IMR-90 (cell line): ENCODE measurements around the gene MEF2C. TPM values are rescaled to one million over a fixed set of nuclear protein-coding genes. Genes with fewer than 3 reads are reported as not detected.

ENCODE experiments used
- ATAC-seq: fragments of 200-7000 bp; cut with Tn5 transposase; 2 replicates; pipeline ENCODE4 v1.9.1; 2020; ENCODE audit warnings: low read depth, mild to moderate bottlenecking, moderate library complexity
- BruUV-seq: library from RNA; stranded (reverse); fragments of 400-500 nt; replicated peaks from 2 replicates; lab custom pipeline; 2021; lab: Mats Ljungman, UMichigan
- CTCF ChIA-PET: fragments of 300-600 bp; formaldehyde crosslinking; extraction: SDS; loops from one replicate; lab custom pipeline; 2021; ENCODE audit warnings: antibody characterized with exemption; lab: Yijun Ruan, JAX
- POLR2A ChIA-PET: fragments of 300-600 bp; sonication (Branson Sonifier 250); formaldehyde crosslinking; loops from one replicate; lab custom pipeline; 2022; ENCODE audit warnings: antibody characterized with exemption; ENCODE audit not compliant: unreplicated experiment; lab: Charles Lee
- DNase-seq: peaks from one replicate; pipeline ENCODE4 v3.0.0; 2013
- H2AFZ ChIP-seq: replicated peaks from 2 replicates; pipeline ENCODE3; 2013; ENCODE audit warnings: low read length, mild to moderate bottlenecking; ENCODE audit not compliant: poor library complexity
- H2AK5ac ChIP-seq: 2 replicates; pipeline ENCODE4 v1.6.1; 2013; ENCODE audit warnings: low read depth, low read length, inconsistent platforms
- H2AK9ac ChIP-seq: replicated peaks from 2 replicates; pipeline ENCODE3; 2013; ENCODE audit warnings: mild to moderate bottlenecking, low read depth, low read length, moderate library complexity; ENCODE audit not compliant: poor library complexity
- H2BK120ac ChIP-seq: 2 replicates; pipeline ENCODE4 v1.6.1; 2013; ENCODE audit warnings: low read depth, low read length, inconsistent platforms
- H2BK15ac ChIP-seq: 3 replicates; pipeline ENCODE4 v1.6.1; 2013; ENCODE audit warnings: low read depth, low read length, inconsistent platforms
- H2BK20ac ChIP-seq: 2 replicates; pipeline ENCODE4 v1.6.1; 2013; ENCODE audit warnings: low read depth, mild to moderate bottlenecking, inconsistent platforms, low read length, moderate library complexity
- H2BK5ac ChIP-seq: 2 replicates; pipeline ENCODE4 v1.6.1; 2013; ENCODE audit warnings: mild to moderate bottlenecking, low read depth, low read length, inconsistent platforms; ENCODE audit not compliant: poor library complexity, severe bottlenecking
- H3K14ac ChIP-seq: replicated peaks from 2 replicates; pipeline ENCODE4 v1.6.1; 2013; ENCODE audit warnings: low read depth, low read length, inconsistent platforms
- H3K18ac ChIP-seq: 2 replicates; pipeline ENCODE4 v1.6.1; 2013; ENCODE audit warnings: low read depth, low read length, control low read depth
- H3K23ac ChIP-seq: 2 replicates; pipeline ENCODE4 v1.6.1; 2013; ENCODE audit warnings: low read depth, low read length, inconsistent platforms
- H3K27ac ChIP-seq: 2 replicates; pipeline ENCODE4 v1.5.1; 2013; ENCODE audit warnings: mild to moderate bottlenecking, control low read depth, low read length; ENCODE audit not compliant: insufficient read depth
- H3K27me3 ChIP-seq: 2 replicates; pipeline ENCODE4 v1.6.1; 2013; ENCODE audit warnings: low read length; ENCODE audit not compliant: control insufficient read depth, insufficient read depth
- H3K36me3 ChIP-seq: 2 replicates; pipeline ENCODE4 v1.6.1; 2013; ENCODE audit warnings: low read length, mixed read lengths; ENCODE audit not compliant: control insufficient read depth, insufficient read depth
- H3K4ac ChIP-seq: 2 replicates; pipeline ENCODE4 v1.6.1; 2013; ENCODE audit warnings: low read depth, low read length, inconsistent platforms
- H3K4me1 ChIP-seq: 2 replicates; pipeline ENCODE4 v1.6.1; 2013; ENCODE audit warnings: low read length, mixed read lengths; ENCODE audit not compliant: control insufficient read depth, insufficient read depth
- H3K4me2 ChIP-seq: 2 replicates; pipeline ENCODE4 v1.6.1; 2013; ENCODE audit warnings: low read depth, mild to moderate bottlenecking, control low read depth, low read length, moderate library complexity
- H3K4me3 ChIP-seq: 2 replicates; pipeline ENCODE4 v1.5.1; 2013; ENCODE audit warnings: low read depth, mild to moderate bottlenecking, control low read depth, low read length, moderate library complexity; ENCODE audit not compliant: insufficient read depth
- H3K56ac ChIP-seq: 2 replicates; pipeline ENCODE4 v1.6.1; 2013; ENCODE audit warnings: low read length, inconsistent platforms; ENCODE audit not compliant: insufficient read depth; ENCODE audit errors: extremely low read depth
- H3K79me1 ChIP-seq, 2 experiments: 2 replicates each; pipeline ENCODE4 v1.6.1; 2013; ENCODE audit warnings: low read length in 2 of 2, inconsistent platforms in 1 of 2, low read depth in 1 of 2
- H3K9ac ChIP-seq: 2 replicates; pipeline ENCODE4 v1.6.1; 2013; ENCODE audit warnings: low read depth, low read length, control low read depth
- H3K9me1 ChIP-seq: 2 replicates; pipeline ENCODE4 v1.6.1; 2013; ENCODE audit warnings: low read length, inconsistent platforms; ENCODE audit not compliant: insufficient read depth
- H3K9me3 ChIP-seq: 2 replicates; pipeline ENCODE4 v1.6.1; 2013; ENCODE audit warnings: low read length; ENCODE audit not compliant: control insufficient read depth, insufficient read depth
- H4K20me1 ChIP-seq: 2 replicates; pipeline ENCODE4 v1.6.1; 2013; ENCODE audit warnings: low read length, inconsistent platforms; ENCODE audit not compliant: insufficient read depth
- H4K5ac ChIP-seq: 2 replicates; pipeline ENCODE4 v1.6.1; 2013; ENCODE audit warnings: mild to moderate bottlenecking, low read depth, low read length, control low read depth
- H4K8ac ChIP-seq, 2 experiments: 2 replicates each; pipeline ENCODE4 v1.6.1; 2013; ENCODE audit warnings: low read depth in 2 of 2, low read length in 2 of 2, control low read depth in 1 of 2, inconsistent platforms in 1 of 2
- H4K91ac ChIP-seq: 2 replicates; pipeline ENCODE4 v1.6.1; 2013; ENCODE audit warnings: low read depth, low read length, inconsistent platforms; ENCODE audit not compliant: insufficient read depth
- FOS ChIP-seq: fragments of 150-350 bp; IDR thresholded peaks from 2 replicates; pipeline ENCODE4 v1.6.1; 2016; ENCODE audit warnings: low read depth, low read length
- MAFK ChIP-seq: IDR thresholded peaks from 2 replicates; pipeline ENCODE4 v1.6.1; 2012; ENCODE audit warnings: low read depth, low read length, improper control_type of control experiment
- RAD21 ChIP-seq: IDR thresholded peaks from 2 replicates; pipeline ENCODE4 v1.6.1; 2012; ENCODE audit warnings: low read length, improper control_type of control experiment
- RCOR1 ChIP-seq: IDR thresholded peaks from 2 replicates; pipeline ENCODE4 v1.6.1; 2012; ENCODE audit warnings: mild to moderate bottlenecking, low read length, improper control_type of control experiment; ENCODE audit not compliant: insufficient replicate concordance
- WGBS, 2 experiments: methylation state at CpG; one replicate each; pipeline versions ENCODE4 v1.1.5 to v1.1.7; 2013; ENCODE audit warnings: missing lambda C conversion rate in 2 of 2; ENCODE audit not compliant: insufficient read length in 1 of 2; ENCODE audit errors: extremely low coverage in 2 of 2; 5-methylcytosine and 5-hydroxymethylcytosine counted together
- dilution Hi-C: fragments of 300-500 bp; cut with HindIII; formaldehyde crosslinking; loops from one replicate; pipeline ENCODE4 v1.14.3; 2018; ENCODE audit warnings: low sequenced_read_pairs; ENCODE audit not compliant: unreplicated experiment
- in situ Hi-C: fragments of 300-500 bp; cut with MboI; formaldehyde crosslinking; loops from 3 replicates; pipeline ENCODE4 v1.14.3; 2019; ENCODE audit warnings: low sequenced_read_pairs, inconsistent platforms, mixed read lengths
- intact Hi-C: fragments of 100-400 bp; cut with micrococcal nuclease; formaldehyde crosslinking; loops from 2 replicates; pipeline ENCODE4 v1.10.0; 2022
- polyA plus RNA-seq, 3 experiments: library from polyadenylated mRNA; depleted of rRNA; stranded (reverse); fragments of >200 nt; gene quantifications; 2 replicates each; pipeline ENCODE4 v1.2.3, GENCODE V29; 2012; ENCODE audit warnings: low replicate concordance in 1 of 3
- total RNA-seq: library from RNA; depleted of rRNA; stranded (reverse); fragments of >200 nt; gene quantifications from 2 replicates; pipeline ENCODE4 v1.2.3, GENCODE V29; 2012
- TF ChIP-seq, protein P1 (sequence below): conservative IDR thresholded peaks from 2 replicates; pipeline ENCODE4 v1.5.1; 2012; ENCODE audit warnings: mild to moderate bottlenecking, low read depth, low read length, improper control_type of control experiment

The MEF2C gene
- total and polyA plus RNA-seq, 2 of the 4 experiments (the other 2 are of a cell fraction): 1.5 to 6.8 TPM

DNA sequence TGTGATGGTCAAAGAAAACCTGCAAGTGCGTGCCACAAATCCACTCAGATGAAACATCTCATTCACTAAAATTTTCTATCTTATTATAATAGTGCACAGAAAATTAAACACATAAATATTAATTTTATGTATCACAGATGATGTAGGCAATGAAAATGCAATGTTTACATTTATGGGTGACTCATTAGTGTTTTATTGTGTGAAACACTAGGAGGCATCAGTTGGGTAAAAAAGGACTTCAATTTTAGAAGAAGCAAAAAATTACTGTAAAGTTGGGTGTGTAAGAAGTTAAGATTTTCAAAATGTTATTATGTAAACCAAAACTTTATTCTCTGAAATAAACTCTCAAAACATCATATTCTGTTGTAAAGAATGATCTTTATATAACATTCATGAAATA lies 4.0 kb downstream of the MEF2C start:
- no TSS peak for BruUV-seq
- intact Hi-C loops (no loop called here), in situ Hi-C loops (no loop called here), dilution Hi-C loops (no loop called here)
- H2AFZ ChIP-seq: no peak overlapping the region
- no peaks in the 10 kb centered on the region for H4K20me1 ChIP-seq
- no peaks in the 10 kb centered on the region for H3K36me3 ChIP-seq
- H3K27ac ChIP-seq: no peak overlapping the region
- 0 out of 4 replicates have a peak, but pooled peaks cover 0 to 11% of the 10 kb centered on the region in 2 experiments for H3K79me1 ChIP-seq
- no peak overlapping the region for H2BK120ac ChIP-seq
- no peaks in the 10 kb centered on the region for H3K9me3 ChIP-seq
- H3K9ac ChIP-seq: no peak overlapping the region
- POLR2A ChIA-PET: no interaction called here
- CTCF ChIA-PET: no interaction called here
- TF ChIP-seq MAFK (no peak), RCOR1 (no peak), RAD21 (peak; percentile 6; the same call in 1 of the 2 replicates), FOS (peak; percentile 52; the same call in 1 of the 2 replicates)
- TF ChIP-seq, protein P1, sequence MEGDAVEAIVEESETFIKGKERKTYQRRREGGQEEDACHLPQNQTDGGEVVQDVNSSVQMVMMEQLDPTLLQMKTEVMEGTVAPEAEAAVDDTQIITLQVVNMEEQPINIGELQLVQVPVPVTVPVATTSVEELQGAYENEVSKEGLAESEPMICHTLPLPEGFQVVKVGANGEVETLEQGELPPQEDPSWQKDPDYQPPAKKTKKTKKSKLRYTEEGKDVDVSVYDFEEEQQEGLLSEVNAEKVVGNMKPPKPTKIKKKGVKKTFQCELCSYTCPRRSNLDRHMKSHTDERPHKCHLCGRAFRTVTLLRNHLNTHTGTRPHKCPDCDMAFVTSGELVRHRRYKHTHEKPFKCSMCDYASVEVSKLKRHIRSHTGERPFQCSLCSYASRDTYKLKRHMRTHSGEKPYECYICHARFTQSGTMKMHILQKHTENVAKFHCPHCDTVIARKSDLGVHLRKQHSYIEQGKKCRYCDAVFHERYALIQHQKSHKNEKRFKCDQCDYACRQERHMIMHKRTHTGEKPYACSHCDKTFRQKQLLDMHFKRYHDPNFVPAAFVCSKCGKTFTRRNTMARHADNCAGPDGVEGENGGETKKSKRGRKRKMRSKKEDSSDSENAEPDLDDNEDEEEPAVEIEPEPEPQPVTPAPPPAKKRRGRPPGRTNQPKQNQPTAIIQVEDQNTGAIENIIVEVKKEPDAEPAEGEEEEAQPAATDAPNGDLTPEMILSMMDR: peak; percentile 35
- no peak overlapping the region for H4K8ac ChIP-seq
- DNase-seq (peak; percentile 63), ATAC-seq (no peak)
- H3K9me1 ChIP-seq: no peaks in the 10 kb centered on the region
- H2AK9ac ChIP-seq: no peak overlapping the region
- no peak overlapping the region for H4K91ac ChIP-seq
- H2BK20ac ChIP-seq: no peak overlapping the region
- H4K5ac ChIP-seq: no peak overlapping the region
- H3K4me2 ChIP-seq: no peak overlapping the region
- H3K14ac ChIP-seq: no peak overlapping the region
- no peak overlapping the region for H3K18ac ChIP-seq
- no peak overlapping the region for H2BK15ac ChIP-seq
- no peak overlapping the region for H2AK5ac ChIP-seq
- no peak overlapping the region for H3K56ac ChIP-seq
- no peak overlapping the region for H3K4ac ChIP-seq
- H3K4me1 ChIP-seq: 0 out of 2 replicates have a peak, but pooled peaks cover 2% of the 10 kb centered on the region
- H3K4me3 ChIP-seq: no peak overlapping the region
- H3K27me3 ChIP-seq: no peaks in the 10 kb centered on the region
- WGBS, 2 experiments: no CpG with 5 or more reads among the region's 1 CpG
- H3K23ac ChIP-seq: no peak overlapping the region
- no peak overlapping the region for H2BK5ac ChIP-seq
